Epidermal melanocyte (primary cell): Measurements from ENCODE around the gene TFDP2.
"Not testable (repeated sequence)": the region's sequence is repeated elsewhere in the genome, so short reads cannot be mapped to it uniquely, and the experiment has no call there.

Source experiments
- DNase-seq: peaks from one replicate; pipeline ENCODE4 v3.0.0; 2011; ENCODE audit warnings: low spot score; ENCODE audit not compliant: insufficient read length

Gene TFDP2

GRCh38 chr3:142075656-142076055 is 73.7 kb downstream of the TFDP2 start:
- not testable (repeated sequence) for DNase-seq

DNA sequence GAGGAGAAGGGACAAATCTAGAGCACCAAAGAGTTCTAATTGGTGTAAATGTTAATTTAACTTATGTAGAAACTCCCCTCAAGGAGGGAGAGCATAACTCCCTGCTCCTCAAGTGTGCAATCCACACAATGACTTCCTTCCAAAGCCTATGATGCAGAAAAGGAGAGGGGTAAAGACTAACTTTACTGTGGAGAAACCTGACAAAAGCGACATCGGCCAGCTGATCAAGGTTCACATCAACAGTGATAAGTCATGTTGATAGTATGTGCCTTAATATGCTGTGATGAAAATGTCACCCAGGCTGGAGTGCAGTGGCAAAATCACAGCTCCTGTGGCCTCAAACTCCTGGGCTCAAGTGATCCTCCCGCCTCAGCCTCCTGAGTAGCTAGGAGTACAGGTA is 76.5 kb downstream of the TFDP2 start:
- DNase-seq, result no peak

- no peak for DNase-seq
Observed at GRCh38 chr3:142065932-142066331, 83.4 kb downstream of the TFDP2 start.

DNA sequence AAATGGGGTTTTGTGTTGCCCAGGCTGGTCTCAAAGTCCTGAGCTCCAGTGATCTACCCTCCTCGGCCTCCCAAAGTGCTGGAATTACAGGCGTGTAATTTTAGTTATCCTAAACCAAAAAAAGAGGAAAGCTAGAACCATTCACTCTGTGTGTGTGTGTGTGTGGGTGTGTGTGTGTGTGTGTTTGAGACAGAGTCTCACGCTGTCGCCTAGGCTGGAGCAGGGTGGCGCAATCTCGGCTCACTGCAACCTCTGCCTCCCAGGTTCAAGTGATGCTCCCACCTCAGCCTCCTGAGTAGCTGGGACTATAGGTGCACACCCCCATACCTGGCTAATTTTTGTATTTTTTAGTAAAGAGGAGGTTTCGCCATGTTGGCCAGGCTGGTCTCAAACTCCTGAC is 84.0 kb downstream of the TFDP2 start:
- DNase-seq, result no peak

DNA sequence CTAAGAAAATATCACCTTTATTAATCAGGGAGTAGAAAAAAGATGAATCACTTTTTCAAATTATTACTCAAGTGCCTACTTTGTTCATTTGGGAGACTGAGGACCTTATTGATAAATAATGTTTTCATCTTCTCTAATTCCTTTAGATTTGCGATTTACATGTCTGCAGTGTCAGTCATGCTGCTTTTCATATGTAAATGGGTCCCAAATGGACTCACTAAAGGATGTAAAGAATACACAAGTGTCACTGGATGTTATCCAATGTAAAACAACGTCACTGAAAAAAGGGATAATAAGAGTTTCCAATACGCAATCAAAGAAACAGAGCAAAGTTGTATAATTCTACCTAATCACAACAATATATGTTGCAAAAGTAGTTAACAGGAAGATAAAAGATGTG is 84.9 kb downstream of the TFDP2 start:
- DNase-seq, result no peak

GRCh38 chr3:142057331-142057725 is 92.0 kb downstream of the TFDP2 start:
- no peak for DNase-seq

- DNase-seq, result no peak
Observed at GRCh38 chr3:142056656-142057330, 92.6 kb downstream of the TFDP2 start.

GRCh38 chr3:142053835-142054234 is 95.5 kb downstream of the TFDP2 start:
- DNase-seq, result no peak

GRCh38 chr3:142053244-142053643 is 96.1 kb downstream of the TFDP2 start:
- DNase-seq, result no peak

GRCh38 chr3:142051351-142051750 is 98.0 kb downstream of the TFDP2 start:
- no peak for DNase-seq

DNA sequence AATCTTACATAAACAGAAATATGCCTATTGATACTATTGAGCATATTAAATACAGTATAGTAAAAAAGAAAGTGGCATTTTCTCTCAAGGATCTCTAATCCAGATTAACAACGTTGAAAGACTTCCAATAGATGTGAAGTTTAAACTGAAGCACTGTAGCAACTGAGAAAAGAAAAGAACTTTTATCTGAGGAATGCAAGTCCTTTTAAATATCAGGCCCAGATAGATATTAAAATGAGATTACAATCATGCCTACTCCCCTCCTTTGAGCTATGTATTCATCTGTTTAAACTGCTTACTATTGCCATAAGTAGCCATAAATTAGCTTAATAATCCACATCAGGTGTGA is 102.3 kb downstream of the TFDP2 start:
- no peak for DNase-seq

DNA sequence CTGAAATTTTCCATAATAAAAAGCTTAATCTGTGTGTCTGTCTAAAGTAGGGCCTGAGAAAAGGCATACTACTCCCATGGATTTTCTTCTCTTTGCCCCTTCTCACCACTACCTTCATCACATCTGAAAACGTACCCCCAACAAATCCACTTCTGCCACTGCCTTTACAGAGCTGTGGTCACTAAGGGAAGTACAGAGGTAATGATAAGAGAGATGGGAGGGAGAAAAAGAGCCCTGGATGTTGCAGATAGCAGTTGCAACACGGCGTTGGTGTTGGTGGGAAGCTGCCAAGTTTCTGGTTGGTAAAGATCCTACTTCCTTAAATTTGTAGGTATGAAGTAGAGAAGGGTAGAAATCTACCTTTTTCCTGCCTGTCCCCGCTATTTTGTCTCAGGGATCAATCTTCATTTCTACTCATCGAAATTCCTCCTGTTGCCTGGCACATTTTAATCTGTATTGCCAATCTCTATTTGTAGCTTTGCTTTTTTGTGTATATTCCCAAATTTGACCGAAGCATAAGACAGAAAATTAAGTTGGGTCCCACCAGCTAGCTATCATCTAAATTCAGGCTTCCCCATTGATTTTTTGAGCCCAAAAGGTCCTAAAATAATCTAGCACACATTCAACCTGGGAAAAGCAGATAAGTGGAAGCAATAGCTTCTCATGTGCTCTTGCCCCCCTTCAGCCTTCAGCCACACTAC is 102.9 kb downstream of the TFDP2 start:
- DNase-seq, result no peak

DNA sequence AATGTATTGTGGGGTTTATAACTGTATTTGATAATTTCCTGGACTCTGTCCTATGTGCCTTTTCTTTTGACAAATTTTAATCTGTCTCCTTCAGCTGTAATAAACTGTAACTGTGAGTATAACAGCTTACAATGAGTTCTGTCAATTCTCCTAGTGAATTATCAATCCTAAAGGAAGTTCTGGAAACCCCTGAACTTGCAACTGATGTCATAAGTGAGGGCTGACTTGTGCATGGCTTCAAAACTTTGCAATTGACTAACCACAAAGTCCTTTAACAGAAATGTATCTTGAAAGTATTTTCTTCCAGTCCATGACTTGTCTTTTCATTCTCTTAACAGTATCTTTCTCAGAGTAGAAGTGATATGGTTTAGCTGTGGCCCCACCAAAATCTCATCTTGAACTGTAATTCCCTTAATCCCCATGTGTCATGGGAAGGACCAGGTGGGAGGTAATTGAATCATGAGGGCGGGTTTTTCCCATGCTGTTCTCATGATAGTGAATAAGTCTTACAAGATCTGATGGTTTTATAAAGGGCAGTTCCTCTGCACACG is 108.3 kb downstream of the TFDP2 start:
- DNase-seq, result no peak

GRCh38 chr3:142035308-142035922 is 113.9 kb downstream of the TFDP2 start:
- no peak for DNase-seq

GRCh38 chr3:142033292-142033691 is 116.1 kb downstream of the TFDP2 start:
- DNase-seq, result no peak

DNA sequence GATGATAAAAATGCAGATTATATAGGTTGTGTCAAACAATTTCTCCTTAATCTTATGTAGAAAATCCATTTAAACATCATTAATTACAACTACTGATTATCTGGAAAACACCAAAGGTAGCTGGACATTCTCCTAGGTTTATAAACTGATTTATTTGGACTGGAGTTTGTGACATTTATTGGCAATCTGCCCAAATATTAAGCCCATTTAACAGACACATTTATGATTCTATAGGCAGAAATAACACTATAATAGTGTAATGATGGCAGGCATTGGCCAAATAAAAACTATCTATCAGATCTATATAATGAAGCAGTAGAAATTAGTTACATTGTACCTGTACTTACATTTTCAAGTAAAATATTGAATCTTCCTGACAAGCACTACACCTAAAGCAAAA is 117.8 kb downstream of the TFDP2 start:
- DNase-seq, result no peak

GRCh38 chr3:142029791-142030190 is 119.6 kb downstream of the TFDP2 start:
- no peak for DNase-seq

DNA sequence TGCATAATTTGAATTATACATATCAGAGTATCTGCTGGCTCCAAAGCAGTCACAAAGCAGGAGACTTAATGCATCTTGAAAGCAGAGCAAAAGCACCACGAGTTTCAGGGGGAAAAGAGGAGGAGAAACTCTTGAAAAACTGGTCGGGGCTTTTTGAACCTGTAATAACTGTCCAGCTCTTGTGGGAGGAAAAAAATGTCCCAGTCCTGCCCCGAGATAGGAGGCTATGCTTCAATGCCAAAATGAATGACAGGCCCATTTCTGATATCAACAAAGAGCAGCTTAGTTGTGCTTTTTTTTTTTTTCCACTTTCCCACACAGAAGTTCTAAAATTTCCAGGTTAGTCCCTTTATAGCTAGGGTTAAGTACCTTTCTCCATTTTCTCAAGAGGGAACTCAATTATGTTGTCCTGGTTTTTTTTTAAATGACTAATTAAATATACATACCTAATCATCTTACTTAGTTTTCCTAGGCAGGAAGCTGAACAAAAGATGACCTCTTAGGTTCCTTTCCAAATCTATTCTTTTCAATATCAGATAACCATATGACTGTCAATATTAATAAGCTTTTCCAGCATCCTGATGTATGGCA is 120.2 kb downstream of the TFDP2 start:
- DNase-seq, result no peak

DNA sequence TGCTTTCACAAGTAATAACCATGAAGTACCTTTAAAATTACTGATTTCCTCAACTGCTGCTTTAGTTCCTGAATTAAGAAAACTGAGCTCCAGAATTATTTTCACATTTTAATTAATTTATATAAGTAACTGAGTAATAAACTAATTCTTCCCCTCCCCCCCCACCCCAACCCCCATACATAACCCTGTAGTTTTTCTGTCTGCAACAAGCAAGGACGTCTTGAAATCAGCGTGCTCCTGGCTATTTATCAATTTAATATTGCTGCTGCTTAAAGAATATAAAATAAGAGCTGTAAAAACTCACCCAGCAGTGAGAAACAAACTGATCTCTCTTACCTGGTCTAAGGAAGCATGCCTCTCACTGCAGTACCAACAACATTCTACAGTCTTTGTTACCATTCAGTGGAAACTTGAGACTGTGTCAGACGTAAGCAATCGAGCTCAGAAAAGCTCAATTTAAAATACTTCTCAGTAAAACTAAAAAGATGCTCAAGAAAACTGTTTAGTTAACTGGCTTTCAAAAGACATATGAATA is 121.0 kb downstream of the TFDP2 start:
- DNase-seq, result no peak

GRCh38 chr3:142027735-142028134 is 121.6 kb downstream of the TFDP2 start:
- no peak for DNase-seq

GRCh38 chr3:142027300-142027699 is 122.0 kb downstream of the TFDP2 start:
- no peak for DNase-seq

DNA sequence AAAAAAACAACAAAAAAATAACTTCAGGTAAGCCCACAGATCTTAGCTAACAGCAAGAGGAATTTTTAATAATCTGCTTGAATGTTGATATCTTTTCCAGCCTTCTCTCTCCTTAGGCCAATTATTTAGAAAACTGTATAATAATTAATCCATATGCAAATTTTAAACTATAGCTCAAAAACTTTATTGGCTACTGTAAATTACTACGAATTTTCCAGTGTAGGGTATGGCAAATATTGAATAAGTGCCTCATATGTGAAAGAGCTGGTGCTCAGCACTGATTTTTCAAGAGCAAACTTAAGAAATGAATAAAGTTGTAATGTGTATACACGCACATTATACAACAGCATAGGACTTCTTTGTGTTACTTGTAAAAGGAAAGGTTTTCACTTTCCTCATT is 123.0 kb downstream of the TFDP2 start:
- no peak for DNase-seq
